HL-60 (cell line): Measurements from ENCODE around the gene ZFP69.

Experiments used
- DNase-seq, 2 experiments: peaks; one replicate each; pipeline ENCODE4 v3.0.0-alpha.2; 2010 to 2020; ENCODE audit warnings: low read depth in 1 of 2, low spot score in 1 of 2
- H3K27ac ChIP-seq: fragments of 250-450 bp; sonication (Bioruptor Pico); replicated peaks from 2 replicates; pipeline ENCODE4 v1.5.1; 2020; ENCODE audit warnings: mild to moderate bottlenecking, moderate library complexity
- H3K27me3 ChIP-seq: fragments of 250-450 bp; sonication (Bioruptor Pico); 2 replicates; pipeline ENCODE4 v1.5.1; 2021; ENCODE audit warnings: mild to moderate bottlenecking, moderate library complexity; ENCODE audit not compliant: insufficient read depth, poor library complexity, severe bottlenecking
- H3K4me3 ChIP-seq: replicated peaks from 2 replicates; pipeline ENCODE4 v1.5.1; 2011; ENCODE audit warnings: mild to moderate bottlenecking, control low read depth, low read length; ENCODE audit not compliant: insufficient read depth
- CTCF ChIP-seq: IDR thresholded peaks from one replicate; pipeline ENCODE4 v1.5.1; 2011; ENCODE audit warnings: low read length, control low read depth, inconsistent platforms; ENCODE audit not compliant: insufficient read depth
- GABPA ChIP-seq: IDR thresholded peaks from 2 replicates; pipeline ENCODE4 v1.6.1; 2012; ENCODE audit warnings: low read depth
- POLR2AphosphoS5 ChIP-seq: IDR thresholded peaks from 2 replicates; pipeline ENCODE4 v1.6.1; 2012; ENCODE audit warnings: low read depth
- REST ChIP-seq: IDR thresholded peaks from 2 replicates; pipeline ENCODE4 v1.6.1; 2012; ENCODE audit warnings: low read depth; ENCODE audit not compliant: insufficient replicate concordance
- SPI1 ChIP-seq: IDR thresholded peaks from 2 replicates; pipeline ENCODE4 v1.6.1; 2012; ENCODE audit warnings: low read depth, mild to moderate bottlenecking, borderline replicate concordance

The ZFP69 gene

GRCh38 chr1:40435471-40435870 is 41.6 kb upstream of the ZFP69 start:
- Histone ChIP-seq H3K4me3 (no peak overlapping the region), H3K27me3 (no peaks in the 10 kb centered on the region), H3K27ac (no peak overlapping the region)
- no peak for TF ChIP-seq POLR2AphosphoS5
- no peak for DNase-seq

- no peak for TF ChIP-seq POLR2AphosphoS5
- no peak for TF ChIP-seq REST
- TF ChIP-seq SPI1: no peak
- no peak for TF ChIP-seq CTCF
- H3K4me3 ChIP-seq: no peak overlapping the region
- DNase-seq: no peak
- H3K27ac ChIP-seq: no peak overlapping the region
- H3K27me3 ChIP-seq: no peaks in the 10 kb centered on the region
Measured at GRCh38 chr1:40435876-40436275, 41.2 kb upstream of the ZFP69 start.

GRCh38 chr1:40438391-40439015 is 38.6 kb upstream of the ZFP69 start:
- H3K4me3 ChIP-seq: no peak overlapping the region
- no peak overlapping the region for H3K27ac ChIP-seq
- peak in 1 of 2 experiments; percentile 10 for DNase-seq
- H3K27me3 ChIP-seq: no peaks in the 10 kb centered on the region
- no peak for TF ChIP-seq GABPA
- peak; percentile 67 for TF ChIP-seq CTCF

GRCh38 chr1:40439247-40439646 is 37.8 kb upstream of the ZFP69 start:
- Histone ChIP-seq H3K27ac (no peak overlapping the region), H3K4me3 (no peak overlapping the region)

More at GRCh38 chr1:40439247-40439646, 37.8 kb upstream of the ZFP69 start:
- no peak for TF ChIP-seq SPI1
- no peak for TF ChIP-seq REST
- no peak for TF ChIP-seq POLR2AphosphoS5
- no peak for TF ChIP-seq GABPA
- no peak for TF ChIP-seq CTCF
- no peaks in the 10 kb centered on the region for H3K27me3 ChIP-seq
- no peak for DNase-seq
